SH-SY5Y (cell line): ENCODE results near the gene MTCP1.

Experiments used
- GATA2 ChIP-seq: IDR thresholded peaks from 2 replicates; pipeline ENCODE4 v1.6.1; 2011; ENCODE audit warnings: mild to moderate bottlenecking, low read depth, low read length
- GATA3 ChIP-seq: IDR thresholded peaks from 2 replicates; pipeline ENCODE4 v1.6.1; 2011; ENCODE audit warnings: low read depth, mild to moderate bottlenecking, low read length, moderate library complexity

DNA sequence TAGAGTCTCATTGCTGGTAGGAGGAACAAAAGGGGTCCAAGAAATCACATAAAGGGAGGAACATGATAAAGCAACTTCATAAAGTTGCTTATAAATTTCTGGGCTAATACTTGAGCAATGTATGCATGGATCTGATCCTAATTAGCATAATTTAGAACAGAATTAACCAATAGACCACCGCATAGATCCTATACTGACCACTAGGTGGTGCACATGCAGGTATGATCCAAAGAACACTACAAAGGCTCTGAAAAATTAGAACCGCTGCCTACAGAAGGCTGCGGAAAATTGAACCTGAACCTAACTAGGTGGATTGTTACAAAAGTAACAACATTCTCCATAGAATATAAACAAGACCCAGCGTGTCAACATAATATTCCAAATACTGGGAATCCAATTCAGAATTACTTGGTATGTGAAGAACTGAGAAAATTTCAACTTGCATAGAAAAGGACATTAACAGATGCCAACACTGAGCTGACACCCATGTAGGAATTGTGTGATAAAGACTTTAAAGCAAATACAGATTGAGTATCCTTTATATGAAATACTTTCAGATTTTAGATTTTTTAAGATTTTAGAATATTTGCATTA, 23.6 kb upstream of the MTCP1 start:
- TF ChIP-seq GATA3: no peak
- TF ChIP-seq GATA2: no peak
